HEK293 (cell line): ENCODE measurements around the gene SLC29A3.

Source experiments
- CTCF ChIA-PET: fragments of 350-600 bp; formaldehyde crosslinking; extraction: SDS; loops from one replicate; lab custom pipeline; 2021; ENCODE audit warnings: antibody characterized with exemption; lab: Yijun Ruan, JAX
- POLR2A ChIA-PET: fragments of 300-600 bp; formaldehyde crosslinking; extraction: SDS; loops from one replicate; lab custom pipeline; 2020; ENCODE audit warnings: antibody characterized with exemption, inconsistent platforms; lab: Yijun Ruan, JAX
- H3K27ac ChIP-seq: fragments of 200-500 bp; sonication (Bioruptor generic); 2 replicates; pipeline ENCODE4 v1.5.1; 2014; ENCODE audit warnings: low read depth, low read length, control low read depth, inconsistent platforms; ENCODE audit errors: extremely low read depth
- H3K36me3 ChIP-seq, 2 experiments: fragments of 200-500 bp in 1 of 2; sonication (Bioruptor generic) in 1 of 2; 1 replicate in 1 of 2; 2 replicates in 1 of 2; pipeline ENCODE4 v1.5.1; 2014 to 2017; ENCODE audit warnings: inconsistent platforms in 2 of 2, low read length in 2 of 2; ENCODE audit not compliant: control insufficient read depth in 2 of 2, insufficient read depth in 1 of 2
- H3K4me1 ChIP-seq: fragments of 200-500 bp; sonication (Bioruptor generic); 2 replicates; pipeline ENCODE4 v1.5.1; 2014; ENCODE audit warnings: mild to moderate bottlenecking, low read length, inconsistent platforms; ENCODE audit not compliant: control insufficient read depth, insufficient read depth
- H3K4me3 ChIP-seq: 2 replicates; pipeline ENCODE4 v1.5.1; 2011; ENCODE audit warnings: low read depth, mild to moderate bottlenecking, control low read depth, low read length, moderate library complexity
- H3K9me3 ChIP-seq: fragments of 200-500 bp; sonication (Bioruptor generic); 2 replicates; pipeline ENCODE4 v1.5.1; 2014; ENCODE audit warnings: low read depth, low read length, inconsistent platforms; ENCODE audit not compliant: control insufficient read depth, insufficient read depth
- MYNN ChIP-seq: fragments of 450-650 bp; formaldehyde crosslinking; IDR thresholded peaks from 2 replicates; pipeline ENCODE4 v1.5.1; 2016; ENCODE audit warnings: missing biosample characterization, missing genetic modification characterization, borderline replicate concordance
- SP7 ChIP-seq: fragments of 450-650 bp; formaldehyde crosslinking; IDR thresholded peaks from 2 replicates; pipeline ENCODE4 v1.5.1; 2016; ENCODE audit warnings: missing biosample characterization, missing genetic modification characterization
- ZBTB7A ChIP-seq: fragments of 450-650 bp; formaldehyde crosslinking; IDR thresholded peaks from 2 replicates; pipeline ENCODE4 v1.5.1; 2016; ENCODE audit warnings: low read depth, missing biosample characterization, missing genetic modification characterization
- ZFP69B ChIP-seq: fragments of 450-650 bp; formaldehyde crosslinking; IDR thresholded peaks from 2 replicates; pipeline ENCODE4 v1.5.1; 2016; ENCODE audit warnings: missing biosample characterization, missing genetic modification characterization
- ZIC2 ChIP-seq: fragments of 450-650 bp; formaldehyde crosslinking; IDR thresholded peaks from 2 replicates; pipeline ENCODE4 v1.5.1; 2016; ENCODE audit warnings: missing biosample characterization, missing genetic modification characterization
- ZNF10 ChIP-seq: fragments of 450-650 bp; formaldehyde crosslinking; IDR thresholded peaks from 2 replicates; pipeline ENCODE4 v1.5.1; 2017; ENCODE audit warnings: missing biosample characterization, missing genetic modification characterization
- ZNF292 ChIP-seq: fragments of 450-650 bp; formaldehyde crosslinking; IDR thresholded peaks from 2 replicates; pipeline ENCODE4 v1.5.1; 2016; ENCODE audit warnings: low read depth, missing biosample characterization, missing genetic modification characterization, borderline replicate concordance
- ZNF549 ChIP-seq: fragments of 450-650 bp; IDR thresholded peaks from 2 replicates; pipeline ENCODE4 v1.5.1; 2018; ENCODE audit warnings: missing biosample characterization, missing genetic modification characterization, mild to moderate bottlenecking, inconsistent platforms, moderate library complexity
- ZNF768 ChIP-seq: fragments of 450-650 bp; formaldehyde crosslinking; IDR thresholded peaks from 2 replicates; pipeline ENCODE4 v1.5.1; 2018; ENCODE audit warnings: missing biosample characterization, mild to moderate bottlenecking, missing genetic modification characterization
- ZNF791 ChIP-seq: fragments of 450-650 bp; formaldehyde crosslinking; IDR thresholded peaks from 2 replicates; pipeline ENCODE4 v1.5.1; 2016; ENCODE audit warnings: missing biosample characterization, missing genetic modification characterization
- ZNF792 ChIP-seq: fragments of 450-650 bp; formaldehyde crosslinking; IDR thresholded peaks from 2 replicates; pipeline ENCODE4 v1.5.1; 2016; ENCODE audit warnings: missing biosample characterization, missing genetic modification characterization
- ZSCAN16 ChIP-seq: fragments of 450-650 bp; formaldehyde crosslinking; IDR thresholded peaks from 2 replicates; pipeline ENCODE4 v1.5.1; 2016; ENCODE audit warnings: missing biosample characterization, missing genetic modification characterization
- TF ChIP-seq, protein P1 (sequence below): fragments of 450-650 bp; formaldehyde crosslinking; IDR thresholded peaks from 2 replicates; pipeline ENCODE4 v1.5.1; 2016; ENCODE audit warnings: missing biosample characterization, missing genetic modification characterization
- TF ChIP-seq, protein P2 (sequence below): fragments of 450-650 bp; formaldehyde crosslinking; IDR thresholded peaks from 2 replicates; pipeline ENCODE4 v1.5.0; 2017; ENCODE audit warnings: missing biosample characterization, missing genetic modification characterization, borderline replicate concordance
- TF ChIP-seq, protein P3 (sequence below): fragments of 450-650 bp; formaldehyde crosslinking; IDR thresholded peaks from 2 replicates; pipeline ENCODE4 v1.5.1; 2017; ENCODE audit warnings: missing biosample characterization, missing genetic modification characterization
- TF ChIP-seq, protein P4 (sequence below): fragments of 450-650 bp; formaldehyde crosslinking; IDR thresholded peaks from 2 replicates; pipeline ENCODE4 v1.5.1; 2017; ENCODE audit warnings: missing biosample characterization, missing genetic modification characterization
- TF ChIP-seq, protein P5 (sequence below): sonication (generic); formaldehyde crosslinking; IDR thresholded peaks from 2 replicates; pipeline ENCODE4 v1.8.1; 2022; ENCODE audit warnings: mild to moderate bottlenecking, moderate library complexity, missing genetic modification reagents

SLC29A3 gene

DNA sequence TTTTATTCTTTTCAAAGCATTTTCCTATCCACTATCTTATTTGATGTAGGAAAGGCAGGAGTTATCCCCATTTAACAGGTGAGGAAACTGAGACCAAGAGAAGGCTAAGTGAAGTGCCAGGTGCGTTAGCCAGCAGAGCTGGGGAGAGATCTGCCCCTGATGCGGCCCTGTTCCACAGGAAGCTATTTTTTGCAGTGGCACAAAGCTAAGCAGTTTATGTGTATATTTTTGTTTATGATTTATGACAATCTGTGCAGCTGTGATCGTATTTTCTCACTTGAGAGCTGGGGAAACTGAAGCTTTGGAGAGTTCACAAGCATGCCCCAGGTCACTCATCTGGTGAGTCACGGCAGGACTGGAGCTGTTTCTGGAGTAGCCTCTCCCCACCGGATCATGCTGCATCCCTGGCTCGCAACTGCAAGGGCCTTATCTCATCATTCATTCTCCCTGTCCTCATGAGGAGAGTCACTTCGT, 38.8 kb downstream of the SLC29A3 start:
- peaks cover 0 to 9% of the 10 kb centered on the region in 2 experiments; a peak in 1 of 3 replicates for H3K36me3 ChIP-seq
- no peak overlapping the region for H3K4me3 ChIP-seq
- H3K9me3 ChIP-seq: no peaks in the 10 kb centered on the region
- H3K27ac ChIP-seq: no peak overlapping the region
- ChIA-PET POLR2A (no interaction called here), CTCF (no interaction called here)
- H3K4me1 ChIP-seq: no peaks in the 10 kb centered on the region
- no peak for TF ChIP-seq ZIC2 (tag by site-specific recombination)
- TF ChIP-seq, protein P1, sequence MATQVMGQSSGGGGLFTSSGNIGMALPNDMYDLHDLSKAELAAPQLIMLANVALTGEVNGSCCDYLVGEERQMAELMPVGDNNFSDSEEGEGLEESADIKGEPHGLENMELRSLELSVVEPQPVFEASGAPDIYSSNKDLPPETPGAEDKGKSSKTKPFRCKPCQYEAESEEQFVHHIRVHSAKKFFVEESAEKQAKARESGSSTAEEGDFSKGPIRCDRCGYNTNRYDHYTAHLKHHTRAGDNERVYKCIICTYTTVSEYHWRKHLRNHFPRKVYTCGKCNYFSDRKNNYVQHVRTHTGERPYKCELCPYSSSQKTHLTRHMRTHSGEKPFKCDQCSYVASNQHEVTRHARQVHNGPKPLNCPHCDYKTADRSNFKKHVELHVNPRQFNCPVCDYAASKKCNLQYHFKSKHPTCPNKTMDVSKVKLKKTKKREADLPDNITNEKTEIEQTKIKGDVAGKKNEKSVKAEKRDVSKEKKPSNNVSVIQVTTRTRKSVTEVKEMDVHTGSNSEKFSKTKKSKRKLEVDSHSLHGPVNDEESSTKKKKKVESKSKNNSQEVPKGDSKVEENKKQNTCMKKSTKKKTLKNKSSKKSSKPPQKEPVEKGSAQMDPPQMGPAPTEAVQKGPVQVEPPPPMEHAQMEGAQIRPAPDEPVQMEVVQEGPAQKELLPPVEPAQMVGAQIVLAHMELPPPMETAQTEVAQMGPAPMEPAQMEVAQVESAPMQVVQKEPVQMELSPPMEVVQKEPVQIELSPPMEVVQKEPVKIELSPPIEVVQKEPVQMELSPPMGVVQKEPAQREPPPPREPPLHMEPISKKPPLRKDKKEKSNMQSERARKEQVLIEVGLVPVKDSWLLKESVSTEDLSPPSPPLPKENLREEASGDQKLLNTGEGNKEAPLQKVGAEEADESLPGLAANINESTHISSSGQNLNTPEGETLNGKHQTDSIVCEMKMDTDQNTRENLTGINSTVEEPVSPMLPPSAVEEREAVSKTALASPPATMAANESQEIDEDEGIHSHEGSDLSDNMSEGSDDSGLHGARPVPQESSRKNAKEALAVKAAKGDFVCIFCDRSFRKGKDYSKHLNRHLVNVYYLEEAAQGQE (tag by site-specific recombination): no peak

DNA sequence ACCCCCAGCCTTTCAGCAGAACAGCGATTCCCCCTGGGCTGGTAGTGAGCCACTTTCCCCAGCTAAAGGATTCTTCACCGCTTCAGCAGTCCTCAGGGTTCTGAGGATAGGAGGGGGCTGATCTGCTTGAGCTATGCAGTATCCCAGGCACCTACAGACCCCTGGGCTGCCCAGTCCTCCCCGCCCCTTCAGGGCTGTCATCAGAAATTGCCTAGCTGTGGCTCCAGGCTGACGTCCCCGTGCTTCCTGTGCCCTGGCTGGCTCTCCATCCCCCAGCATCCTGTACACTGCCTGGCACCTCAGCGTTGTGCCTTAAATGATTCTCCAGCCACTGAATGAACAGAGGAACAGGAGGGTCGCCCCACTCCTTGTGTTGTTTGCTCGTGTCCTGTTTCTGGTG, 39.2 kb downstream of the SLC29A3 start:
- Histone ChIP-seq H3K9me3 (no peaks in the 10 kb centered on the region), H3K36me3 (peaks cover 0 to 9% of the 10 kb centered on the region in 2 experiments; a peak in 1 of 3 replicates), H3K4me1 (no peaks in the 10 kb centered on the region), H3K27ac (no peak overlapping the region), H3K4me3 (no peak overlapping the region)
- ChIA-PET CTCF (no interaction called here), POLR2A (no interaction called here)
- TF ChIP-seq SP7: no peak
- no peak for TF ChIP-seq ZSCAN16 (tag by site-specific recombination)
- no peak for TF ChIP-seq ZNF768 (tag by site-specific recombination)
- TF ChIP-seq, protein P2, sequence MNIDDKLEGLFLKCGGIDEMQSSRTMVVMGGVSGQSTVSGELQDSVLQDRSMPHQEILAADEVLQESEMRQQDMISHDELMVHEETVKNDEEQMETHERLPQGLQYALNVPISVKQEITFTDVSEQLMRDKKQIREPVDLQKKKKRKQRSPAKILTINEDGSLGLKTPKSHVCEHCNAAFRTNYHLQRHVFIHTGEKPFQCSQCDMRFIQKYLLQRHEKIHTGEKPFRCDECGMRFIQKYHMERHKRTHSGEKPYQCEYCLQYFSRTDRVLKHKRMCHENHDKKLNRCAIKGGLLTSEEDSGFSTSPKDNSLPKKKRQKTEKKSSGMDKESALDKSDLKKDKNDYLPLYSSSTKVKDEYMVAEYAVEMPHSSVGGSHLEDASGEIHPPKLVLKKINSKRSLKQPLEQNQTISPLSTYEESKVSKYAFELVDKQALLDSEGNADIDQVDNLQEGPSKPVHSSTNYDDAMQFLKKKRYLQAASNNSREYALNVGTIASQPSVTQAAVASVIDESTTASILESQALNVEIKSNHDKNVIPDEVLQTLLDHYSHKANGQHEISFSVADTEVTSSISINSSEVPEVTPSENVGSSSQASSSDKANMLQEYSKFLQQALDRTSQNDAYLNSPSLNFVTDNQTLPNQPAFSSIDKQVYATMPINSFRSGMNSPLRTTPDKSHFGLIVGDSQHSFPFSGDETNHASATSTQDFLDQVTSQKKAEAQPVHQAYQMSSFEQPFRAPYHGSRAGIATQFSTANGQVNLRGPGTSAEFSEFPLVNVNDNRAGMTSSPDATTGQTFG (tag by site-specific recombination): no peak
- TF ChIP-seq, protein P3, sequence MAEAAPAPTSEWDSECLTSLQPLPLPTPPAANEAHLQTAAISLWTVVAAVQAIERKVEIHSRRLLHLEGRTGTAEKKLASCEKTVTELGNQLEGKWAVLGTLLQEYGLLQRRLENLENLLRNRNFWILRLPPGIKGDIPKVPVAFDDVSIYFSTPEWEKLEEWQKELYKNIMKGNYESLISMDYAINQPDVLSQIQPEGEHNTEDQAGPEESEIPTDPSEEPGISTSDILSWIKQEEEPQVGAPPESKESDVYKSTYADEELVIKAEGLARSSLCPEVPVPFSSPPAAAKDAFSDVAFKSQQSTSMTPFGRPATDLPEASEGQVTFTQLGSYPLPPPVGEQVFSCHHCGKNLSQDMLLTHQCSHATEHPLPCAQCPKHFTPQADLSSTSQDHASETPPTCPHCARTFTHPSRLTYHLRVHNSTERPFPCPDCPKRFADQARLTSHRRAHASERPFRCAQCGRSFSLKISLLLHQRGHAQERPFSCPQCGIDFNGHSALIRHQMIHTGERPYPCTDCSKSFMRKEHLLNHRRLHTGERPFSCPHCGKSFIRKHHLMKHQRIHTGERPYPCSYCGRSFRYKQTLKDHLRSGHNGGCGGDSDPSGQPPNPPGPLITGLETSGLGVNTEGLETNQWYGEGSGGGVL: no peak
- TF ChIP-seq ZNF792 (tag by site-specific recombination): no peak
- TF ChIP-seq, protein P4, sequence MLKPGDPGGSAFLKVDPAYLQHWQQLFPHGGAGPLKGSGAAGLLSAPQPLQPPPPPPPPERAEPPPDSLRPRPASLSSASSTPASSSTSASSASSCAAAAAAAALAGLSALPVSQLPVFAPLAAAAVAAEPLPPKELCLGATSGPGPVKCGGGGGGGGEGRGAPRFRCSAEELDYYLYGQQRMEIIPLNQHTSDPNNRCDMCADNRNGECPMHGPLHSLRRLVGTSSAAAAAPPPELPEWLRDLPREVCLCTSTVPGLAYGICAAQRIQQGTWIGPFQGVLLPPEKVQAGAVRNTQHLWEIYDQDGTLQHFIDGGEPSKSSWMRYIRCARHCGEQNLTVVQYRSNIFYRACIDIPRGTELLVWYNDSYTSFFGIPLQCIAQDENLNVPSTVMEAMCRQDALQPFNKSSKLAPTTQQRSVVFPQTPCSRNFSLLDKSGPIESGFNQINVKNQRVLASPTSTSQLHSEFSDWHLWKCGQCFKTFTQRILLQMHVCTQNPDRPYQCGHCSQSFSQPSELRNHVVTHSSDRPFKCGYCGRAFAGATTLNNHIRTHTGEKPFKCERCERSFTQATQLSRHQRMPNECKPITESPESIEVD (tag by site-specific recombination): no peak
- no peak for TF ChIP-seq ZFP69B (tag by site-specific recombination)
- TF ChIP-seq, protein P1 (tag by site-specific recombination): no peak
- no peak for TF ChIP-seq ZNF791 (tag by site-specific recombination)
- no peak for TF ChIP-seq ZNF549 (tag by site-specific recombination)
- TF ChIP-seq, protein P5, sequence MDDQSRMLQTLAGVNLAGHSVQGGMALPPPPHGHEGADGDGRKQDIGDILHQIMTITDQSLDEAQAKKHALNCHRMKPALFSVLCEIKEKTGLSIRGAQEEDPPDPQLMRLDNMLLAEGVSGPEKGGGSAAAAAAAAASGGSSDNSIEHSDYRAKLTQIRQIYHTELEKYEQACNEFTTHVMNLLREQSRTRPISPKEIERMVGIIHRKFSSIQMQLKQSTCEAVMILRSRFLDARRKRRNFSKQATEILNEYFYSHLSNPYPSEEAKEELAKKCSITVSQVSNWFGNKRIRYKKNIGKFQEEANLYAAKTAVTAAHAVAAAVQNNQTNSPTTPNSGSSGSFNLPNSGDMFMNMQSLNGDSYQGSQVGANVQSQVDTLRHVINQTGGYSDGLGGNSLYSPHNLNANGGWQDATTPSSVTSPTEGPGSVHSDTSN (CRISPR knock-in tag): no peak
- TF ChIP-seq MYNN (tag by site-specific recombination): no peak
- no peak for TF ChIP-seq ZBTB7A (tag by site-specific recombination)
- TF ChIP-seq ZNF292 (tag by site-specific recombination): no peak
- no peak for TF ChIP-seq ZNF10 (tag by site-specific recombination)
